Upper lobe of left lung (tissue), 6 donors: Measurements from ENCODE around the gene SRSF9. TPM values are rescaled to one million over a fixed set of nuclear protein-coding genes. Genes with fewer than 3 reads are reported as not detected.

ENCODE experiments used
- ATAC-seq, 2 donors: fragments of 200-7000 bp; cut with Tn5 transposase; one replicate each; pipeline ENCODE4 v1.9.1; 2022; ENCODE audit warnings: mild to moderate bottlenecking in 2 of 2, moderate library complexity in 2 of 2; ENCODE audit not compliant: low FRiP score in 2 of 2
- DNase-seq, 2 donors: peaks; one replicate each; pipeline ENCODE4 v3.0.0-alpha.2; 2019 to 2020
- H3K27ac ChIP-seq, 4 donors: fragments of 200-600 bp; sonication (generic); one replicate each; pipeline ENCODE4 v1.5.1; 2016 to 2019
- H3K27me3 ChIP-seq, 4 donors: fragments of 200-600 bp; sonication (generic); one replicate each; pipeline ENCODE4 v1.5.1; 2017 to 2019
- H3K36me3 ChIP-seq, 4 donors: fragments of 200-600 bp; sonication (generic); one replicate each; pipeline ENCODE4 v1.5.1; 2016 to 2019
- H3K4me1 ChIP-seq, 4 donors: fragments of 200-600 bp; sonication (generic); one replicate each; pipeline ENCODE4 v1.5.1; 2018 to 2019
- H3K4me3 ChIP-seq, 4 donors: fragments of 200-600 bp; sonication (generic); one replicate each; pipeline ENCODE4 v1.5.1; 2017 to 2019; ENCODE audit warnings: mild to moderate bottlenecking in 2 of 4, moderate library complexity in 1 of 4
- H3K9me3 ChIP-seq, 4 donors: fragments of 200-600 bp; sonication (generic); one replicate each; pipeline ENCODE4 v1.5.1; 2018 to 2019
- EP300 ChIP-seq, 4 donors: sonication (generic); formaldehyde crosslinking; IDR thresholded peaks; one replicate each; pipeline ENCODE4 v1.5.1; 2017; ENCODE audit warnings: antibody characterized with exemption in 4 of 4, control low read depth in 2 of 4
- POLR2A ChIP-seq, 4 donors: fragments of 450-650 bp; IDR thresholded peaks; one replicate each; pipeline ENCODE4 v1.5.1; 2016 to 2017; ENCODE audit warnings: antibody characterized with exemption in 4 of 4, mild to moderate bottlenecking in 2 of 4
- POLR2AphosphoS5 ChIP-seq, 2 donors: sonication (generic); formaldehyde crosslinking; IDR thresholded peaks; one replicate each; pipeline ENCODE4 v1.5.1; 2017; ENCODE audit warnings: antibody characterized with exemption in 2 of 2
- WGBS, 2 donors: methylation state at CpG; one replicate each; pipeline ENCODE4 v1.1.5; 2017 to 2018; 5-methylcytosine and 5-hydroxymethylcytosine counted together
- small RNA-seq, 4 donors: library from RNA; depleted of rRNA; stranded (forward); fragments of <200 nt; gene quantifications; one replicate each; pipeline ENCODE3, GENCODE V24; 2016
- total RNA-seq, 6 donors: library from RNA; depleted of rRNA in 4 of 6; stranded (reverse); fragments of >200 nt in 4 of 6; gene quantifications; one replicate each; pipeline versions ENCODE4 v1.1.0 to v1.2.1, GENCODE V29; 2016 to 2021
- TF ChIP-seq, protein P1 (sequence below), 6 experiments: fragments of 450-650 bp in 4 of 6; fragments of 200-600 bp in 2 of 6; sonication (generic) in 2 of 6; IDR thresholded peaks; one replicate each; pipeline ENCODE4 v1.5.1; 2016 to 2019; ENCODE audit warnings: antibody characterized with exemption in 6 of 6
- donor health status: DM: no; HTN: no; CAD: no; lungs with moderate emphysema.
- donor health status: DM: no; HTN: yes; CAD: no; lungs with severe emphysema.

SRSF9 gene
- total RNA-seq, 6 donors from 2014 or later = 74.5 to 127 (median 107) TPM

DNA sequence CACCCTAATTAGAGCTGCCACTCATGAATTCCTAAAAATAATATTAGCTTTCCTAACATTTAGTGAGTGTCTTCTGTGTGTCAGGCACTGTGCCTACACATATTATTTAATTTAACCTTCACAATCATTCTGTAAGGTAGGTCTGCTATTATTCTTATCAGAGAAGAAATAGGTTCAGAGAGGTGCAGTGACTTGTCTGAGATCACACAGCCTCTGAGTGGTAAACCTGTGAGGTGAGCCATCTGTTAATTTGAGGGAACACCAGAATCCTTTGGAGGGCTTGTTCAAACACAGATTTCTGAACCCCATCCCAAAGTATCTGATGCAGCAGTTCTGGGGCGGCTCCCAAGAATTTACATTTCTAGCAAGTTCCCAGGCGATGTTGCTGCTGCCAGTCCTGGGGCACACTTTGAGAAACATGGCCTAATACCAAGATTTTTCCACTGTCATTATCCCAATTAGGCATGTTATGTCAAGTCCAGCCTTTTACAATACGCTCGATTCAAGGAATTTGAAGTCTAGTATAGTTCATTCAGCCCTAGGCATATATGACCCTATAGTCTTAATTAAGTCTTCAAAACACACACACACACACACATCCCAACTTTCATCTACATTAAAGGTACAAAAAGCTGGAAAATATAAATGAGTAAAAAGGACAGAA lies 51.5 kb downstream of the SRSF9 start:
- Histone ChIP-seq H3K27ac (no peak overlapping the region), H3K27me3 (no peaks in the 10 kb centered on the region), H3K4me3 (no peak overlapping the region), H3K36me3 (no peaks in the 10 kb centered on the region), H3K9me3 (no peaks in the 10 kb centered on the region), H3K4me1 (no peaks in the 10 kb centered on the region)
- no peak for TF ChIP-seq EP300 (IDR thresholded peaks at IDR 0.05)
- TF ChIP-seq POLR2AphosphoS5 (IDR thresholded peaks at IDR 0.05) = no peak
- TF ChIP-seq, protein P1, sequence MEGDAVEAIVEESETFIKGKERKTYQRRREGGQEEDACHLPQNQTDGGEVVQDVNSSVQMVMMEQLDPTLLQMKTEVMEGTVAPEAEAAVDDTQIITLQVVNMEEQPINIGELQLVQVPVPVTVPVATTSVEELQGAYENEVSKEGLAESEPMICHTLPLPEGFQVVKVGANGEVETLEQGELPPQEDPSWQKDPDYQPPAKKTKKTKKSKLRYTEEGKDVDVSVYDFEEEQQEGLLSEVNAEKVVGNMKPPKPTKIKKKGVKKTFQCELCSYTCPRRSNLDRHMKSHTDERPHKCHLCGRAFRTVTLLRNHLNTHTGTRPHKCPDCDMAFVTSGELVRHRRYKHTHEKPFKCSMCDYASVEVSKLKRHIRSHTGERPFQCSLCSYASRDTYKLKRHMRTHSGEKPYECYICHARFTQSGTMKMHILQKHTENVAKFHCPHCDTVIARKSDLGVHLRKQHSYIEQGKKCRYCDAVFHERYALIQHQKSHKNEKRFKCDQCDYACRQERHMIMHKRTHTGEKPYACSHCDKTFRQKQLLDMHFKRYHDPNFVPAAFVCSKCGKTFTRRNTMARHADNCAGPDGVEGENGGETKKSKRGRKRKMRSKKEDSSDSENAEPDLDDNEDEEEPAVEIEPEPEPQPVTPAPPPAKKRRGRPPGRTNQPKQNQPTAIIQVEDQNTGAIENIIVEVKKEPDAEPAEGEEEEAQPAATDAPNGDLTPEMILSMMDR (IDR thresholded peaks at IDR 0.05) = no peak
- TF ChIP-seq POLR2A (IDR thresholded peaks at IDR 0.05) = no peak
- DNase-seq (no peak), ATAC-seq (no peak)
- 90 to 95% methylated on average over 4 of the region's 4 CpGs for WGBS, 2 donors

DNA sequence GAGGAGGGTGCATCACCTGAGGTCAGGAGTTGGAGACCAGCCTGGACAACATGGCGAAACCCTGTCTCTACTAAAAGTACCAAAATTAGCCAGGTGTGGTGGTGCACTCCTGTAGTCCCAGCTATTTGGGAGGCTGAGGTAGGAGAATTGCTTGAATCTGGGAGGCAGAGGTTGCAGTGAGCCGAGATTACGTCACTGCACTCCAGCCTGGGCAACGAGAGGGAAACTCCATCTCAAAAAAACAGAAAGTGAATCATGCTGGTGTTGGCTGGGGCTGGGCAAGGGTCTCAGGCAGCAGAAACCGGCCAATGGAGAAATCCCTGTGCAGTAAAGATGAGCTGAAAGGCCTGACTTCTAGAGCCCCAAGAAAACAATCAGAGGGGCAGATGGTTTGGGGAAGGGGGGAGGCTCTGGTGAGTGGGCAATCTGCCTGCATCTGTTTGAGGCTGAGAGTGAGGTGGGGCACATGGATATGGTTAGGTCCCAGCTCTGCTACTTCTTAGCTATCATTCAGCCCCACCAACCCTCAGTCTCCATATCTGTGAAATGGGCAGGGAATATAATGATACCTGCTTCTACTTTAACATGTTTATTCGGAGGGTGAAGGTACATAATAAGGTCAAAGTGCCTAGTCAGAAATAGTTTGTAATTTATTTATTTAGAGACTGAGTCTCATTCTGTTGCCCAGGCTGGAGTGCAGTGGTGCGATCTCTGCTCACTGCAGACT lies 52.9 kb downstream of the SRSF9 start:
- WGBS, 2 donors = 74 to 81% methylated on average over 7 of the region's 7 CpGs
- no peaks in the 10 kb centered on the region for H3K9me3 ChIP-seq
- no peak for DNase-seq
- H3K36me3 ChIP-seq = no peaks in the 10 kb centered on the region
- TF ChIP-seq, protein P1 (IDR thresholded peaks at IDR 0.05) = no peak
- no peak for TF ChIP-seq EP300 (IDR thresholded peaks at IDR 0.05)
- no peak overlapping the region for H3K4me3 ChIP-seq
- H3K27me3 ChIP-seq = no peaks in the 10 kb centered on the region
- ATAC-seq = no peak
- H3K27ac ChIP-seq = no peak overlapping the region
- no peaks in the 10 kb centered on the region for H3K4me1 ChIP-seq

DNA sequence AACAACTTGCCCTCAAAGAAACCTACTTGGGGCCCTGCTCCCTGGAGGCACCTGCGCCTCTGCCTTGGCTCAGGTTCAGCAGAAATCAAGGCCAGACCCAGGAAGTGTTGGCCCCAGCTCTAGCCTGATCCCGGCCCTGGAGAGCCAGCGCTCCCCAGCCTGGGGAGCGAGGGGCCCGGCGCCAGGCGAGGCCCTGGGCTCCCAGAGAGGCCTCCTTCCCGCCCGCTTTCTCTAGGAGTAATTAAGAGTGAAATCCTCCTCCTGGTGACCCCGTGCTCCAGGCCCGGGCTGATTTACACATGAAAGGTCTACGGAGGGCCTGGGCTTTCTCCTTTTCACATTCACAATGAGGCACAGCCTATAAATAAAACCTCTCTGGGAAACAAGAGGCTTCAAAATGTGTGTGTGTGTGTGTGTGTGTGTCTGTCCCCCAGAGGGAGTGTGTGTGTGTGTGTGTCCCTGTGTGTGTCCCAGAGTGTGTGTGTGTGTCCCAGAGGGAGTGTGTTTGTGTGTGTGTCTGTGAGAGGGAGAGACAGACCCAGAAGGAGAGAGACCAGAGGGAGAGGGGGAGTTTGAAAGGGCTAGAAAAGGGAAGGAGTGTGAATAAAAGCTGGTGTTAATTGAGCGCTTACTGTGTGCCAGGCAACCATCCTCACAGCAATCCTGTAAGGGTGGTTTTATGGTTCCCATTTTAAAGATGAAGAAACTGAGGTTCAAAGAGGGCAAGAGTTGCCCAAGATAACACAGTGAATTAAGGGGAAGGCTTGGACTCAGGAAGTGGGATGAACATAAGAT lies 55.5 kb downstream of the SRSF9 start:
- 59 to 72% methylated on average over 13 of the region's 13 CpGs for WGBS, 2 donors
- Histone ChIP-seq H3K4me3 (no peak overlapping the region), H3K4me1 (no peaks in the 10 kb centered on the region), H3K27ac (no peak overlapping the region), H3K27me3 (no peaks in the 10 kb centered on the region), H3K36me3 (no peaks in the 10 kb centered on the region), H3K9me3 (no peaks in the 10 kb centered on the region)
- ATAC-seq = peak in 1 of 2 donors; percentile 26
- DNase-seq = peak; percentile 28 to 43
- TF ChIP-seq, protein P1 (IDR thresholded peaks at IDR 0.05) = no peak
- TF ChIP-seq EP300 (IDR thresholded peaks at IDR 0.05) (no peak), POLR2AphosphoS5 (IDR thresholded peaks at IDR 0.05) (no peak), POLR2A (IDR thresholded peaks at IDR 0.05) (no peak)

DNA sequence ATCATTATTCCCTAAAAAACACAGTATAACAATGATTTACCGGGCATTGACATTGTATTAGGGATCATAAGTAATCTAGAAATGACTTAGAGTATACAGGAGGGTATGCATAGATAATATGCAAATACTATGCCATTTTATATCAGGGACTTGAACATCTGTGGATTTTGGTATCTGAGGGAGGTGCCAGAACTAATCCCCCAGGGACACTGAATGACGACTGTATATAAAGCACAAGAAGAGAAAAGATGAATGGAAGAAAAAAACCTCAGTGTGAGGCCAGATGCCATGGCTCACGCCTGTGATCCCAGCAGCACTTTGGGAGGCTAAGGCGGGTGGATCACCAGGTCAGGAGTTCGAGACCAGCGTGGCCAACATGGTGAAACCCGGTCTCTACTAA lies 57.1 kb downstream of the SRSF9 start:
- ATAC-seq = no peak
- H3K4me1 ChIP-seq = no peaks in the 10 kb centered on the region

More for the DNA sequence above, 57.1 kb downstream of the SRSF9 start:
- no peaks in the 10 kb centered on the region for H3K36me3 ChIP-seq
- no peak overlapping the region for H3K27ac ChIP-seq
- H3K9me3 ChIP-seq = no peaks in the 10 kb centered on the region
- TF ChIP-seq EP300 (IDR thresholded peaks at IDR 0.05) (no peak), POLR2A (IDR thresholded peaks at IDR 0.05) (no peak), POLR2AphosphoS5 (IDR thresholded peaks at IDR 0.05) (no peak)
- TF ChIP-seq, protein P1 (IDR thresholded peaks at IDR 0.05) = no peak
- WGBS, 2 donors = 87 to 89% methylated on average over 7 of the region's 7 CpGs
- no peaks in the 10 kb centered on the region for H3K27me3 ChIP-seq
- DNase-seq = no peak
- no peak overlapping the region for H3K4me3 ChIP-seq

Small RNAs within 50 kb of the gene (small RNA-seq; reads per million reads assigned to genes)
- 0 reads per million in 4 donors for gene RF00019

Other genes starting within 250 kb of the SRSF9 start
- gene PXN, start 204.0 kb downstream of the SRSF9 start, total RNA-seq = 100 to 1,000 TPM in 4 of 6 donors, 10 to 100 TPM in 2; 67.8 to 210 (median 116) TPM
- gene RNU4-2, start 177.8 kb downstream of the SRSF9 start, total RNA-seq = over 10,000 TPM in 1 of 6 donors, 1,000 to 10,000 TPM in 1, under 1 TPM in 4; under 0.01 to 11,449 (median under 0.01) TPM
- 1,000 to 10,000 TPM in 2 of 6 donors, under 1 TPM in 4; under 0.01 to 4,461 (median under 0.01) TPM for gene RNU4-1, start 176.5 kb downstream of the SRSF9 start, total RNA-seq
- 1 to 10 TPM in 5 of 6 donors, under 1 TPM in 1; 1.00 to 5.2 (median 2.9) TPM for gene SIRT4, start 167.4 kb downstream of the SRSF9 start, total RNA-seq
- 100 to 1,000 TPM in 2 of 6 donors, 10 to 100 TPM in 4; 10.5 to 412 (median 70.3) TPM for gene PLA2G1B, start 142.0 kb downstream of the SRSF9 start, total RNA-seq
- gene MSI1, start 100.6 kb downstream of the SRSF9 start, total RNA-seq = under 1 TPM in 5 of 6 donors, not detected in 1; 0.43 to 0.91 (median 0.49) TPM
- gene COX6A1, start 31.6 kb downstream of the SRSF9 start, total RNA-seq = 100 to 1,000 TPM; 131 to 733 (median 324) TPM
- gene TRIAP1, start 23.4 kb downstream of the SRSF9 start, total RNA-seq = 10 to 100 TPM in 4 of 6 donors, 1 to 10 TPM in 1, not detected in 1; 5.2 to 21.1 (median 18.7) TPM
- 10 to 100 TPM; 11.8 to 35.6 (median 22.5) TPM for gene GATC, start 23.3 kb downstream of the SRSF9 start, total RNA-seq
- gene DYNLL1, start 26.4 kb upstream of the SRSF9 start, total RNA-seq = 100 to 1,000 TPM in 5 of 6 donors, 10 to 100 TPM in 1; 61.5 to 330 (median 176) TPM
- gene COQ5, start 59.4 kb upstream of the SRSF9 start, total RNA-seq = 10 to 100 TPM in 5 of 6 donors, 1 to 10 TPM in 1; 7.5 to 26.0 (median 16.3) TPM
- gene RNF10, start 64.6 kb upstream of the SRSF9 start, total RNA-seq = 100 to 1,000 TPM; 189 to 456 (median 243) TPM
- 10 to 100 TPM; 15.9 to 42.2 (median 33.9) TPM for gene POP5, start 111.7 kb upstream of the SRSF9 start, total RNA-seq
- 1 to 10 TPM in 2 of 6 donors, not detected in 4; 1.2 to 2.1 TPM for gene CABP1, start 170.9 kb upstream of the SRSF9 start, total RNA-seq
- gene MLEC, start 217.4 kb upstream of the SRSF9 start, total RNA-seq = 100 to 1,000 TPM in 2 of 6 donors, 10 to 100 TPM in 4; 29.3 to 125 (median 71.2) TPM
- 10 to 100 TPM; 18.8 to 28.7 (median 22.8) TPM for gene UNC119B, start 240.7 kb upstream of the SRSF9 start, total RNA-seq